GM19240 (cell line): ENCODE data around the gene GNG7.
A peak's percentile ranks its signal among the peaks of the same experiment; 100 is the strongest.
"Not testable (repeated sequence)": the region's sequence is repeated elsewhere in the genome, so short reads cannot be mapped to it uniquely, and the experiment has no call there.

Source experiments
- DNase-seq: peaks from one replicate; pipeline ENCODE4 v3.0.0; 2011; ENCODE audit warnings: low spot score; ENCODE audit not compliant: insufficient read length

GNG7 gene

GRCh38 chr19:2646866-2647535 lies 55.5 kb downstream of the GNG7 start:
- no peak for DNase-seq

- no peak for DNase-seq
Measured at GRCh38 chr19:2645826-2646225, 56.7 kb downstream of the GNG7 start.

GRCh38 chr19:2643123-2643737 lies 59.3 kb downstream of the GNG7 start:
- DNase-seq: not testable (repeated sequence)

- DNase-seq: no peak
Measured at GRCh38 chr19:2641332-2641698, 61.2 kb downstream of the GNG7 start.

GRCh38 chr19:2640563-2641331 lies 61.7 kb downstream of the GNG7 start:
- DNase-seq: no peak

GRCh38 chr19:2639999-2640398 lies 62.5 kb downstream of the GNG7 start:
- no peak for DNase-seq

GRCh38 chr19:2638417-2638940 lies 64.0 kb downstream of the GNG7 start:
- DNase-seq: no peak

- DNase-seq: peak; percentile 88
Measured at GRCh38 chr19:2636897-2637683, 65.4 kb downstream of the GNG7 start.

GRCh38 chr19:2636141-2636896 lies 66.2 kb downstream of the GNG7 start:
- no peak for DNase-seq

GRCh38 chr19:2634960-2635359 lies 67.5 kb downstream of the GNG7 start:
- no peak for DNase-seq

- no peak for DNase-seq
Measured at GRCh38 chr19:2634228-2634951, 68.1 kb downstream of the GNG7 start.

- DNase-seq: no peak
Measured at GRCh38 chr19:2633693-2634075, 68.8 kb downstream of the GNG7 start.

- no peak for DNase-seq
Measured at GRCh38 chr19:2631213-2631821, 71.2 kb downstream of the GNG7 start.

- DNase-seq: no peak
Measured at GRCh38 chr19:2630352-2631001, 72.0 kb downstream of the GNG7 start.

- DNase-seq: no peak
Measured at GRCh38 chr19:2629491-2630351, 72.8 kb downstream of the GNG7 start.

- no peak for DNase-seq
Measured at GRCh38 chr19:2628597-2628996, 73.9 kb downstream of the GNG7 start.

- no peak for DNase-seq
Measured at GRCh38 chr19:2627855-2628254, 74.6 kb downstream of the GNG7 start.

- DNase-seq: no peak
Measured at GRCh38 chr19:2627319-2627829, 75.1 kb downstream of the GNG7 start.
